Osteocyte (in vitro differentiated cells): ENCODE results near the gene SLC47A1. TPM values are rescaled to one million over a fixed set of nuclear protein-coding genes. Genes with fewer than 3 reads are reported as not detected.

Source experiments
- DNase-seq: peaks from one replicate; pipeline ENCODE4 v3.0.0; 2021; ENCODE audit warnings: mixed read lengths; ENCODE audit not compliant: unreplicated experiment; ENCODE audit errors: extremely low spot score
- H3K27ac Mint-ChIP-seq: one replicate; pipeline ENCODE4 v1.8.0; 2021; ENCODE audit warnings: mild to moderate bottlenecking, mixed read lengths; ENCODE audit not compliant: unreplicated experiment
- H3K27me3 Mint-ChIP-seq: one replicate; pipeline ENCODE4 v1.8.0; 2021; ENCODE audit warnings: mixed read lengths; ENCODE audit not compliant: unreplicated experiment
- H3K36me3 Mint-ChIP-seq: one replicate; pipeline ENCODE4 v1.8.0; 2021; ENCODE audit warnings: mixed read lengths; ENCODE audit not compliant: unreplicated experiment
- H3K4me1 Mint-ChIP-seq: one replicate; pipeline ENCODE4 v1.8.0; 2021; ENCODE audit warnings: mixed read lengths; ENCODE audit not compliant: unreplicated experiment
- H3K4me3 Mint-ChIP-seq: one replicate; pipeline ENCODE4 v1.8.0; 2021; ENCODE audit warnings: mild to moderate bottlenecking, moderate library complexity, mixed read lengths; ENCODE audit not compliant: unreplicated experiment
- H3K9me3 Mint-ChIP-seq: one replicate; pipeline ENCODE4 v1.8.0; 2021; ENCODE audit warnings: mixed read lengths; ENCODE audit not compliant: unreplicated experiment
- CTCF ChIP-seq: fragments of 200-600 bp; sonication (generic); IDR thresholded peaks from 2 replicates; pipeline ENCODE4 v1.5.0; 2021; ENCODE audit warnings: antibody characterized with exemption, mild to moderate bottlenecking, moderate library complexity
- total RNA-seq: library from RNA; stranded (reverse); gene quantifications from 2 replicates; pipeline ENCODE4 v1.2.1, GENCODE V29; 2021

The SLC47A1 gene
- total RNA-seq, 1 donor from 2014 or later: 2.4 TPM

- Mint-ChIP-seq H3K4me3 (no peak overlapping the region), H3K27me3 (peaks cover 8% of the 10 kb centered on the region), H3K36me3 (no peaks in the 10 kb centered on the region)
Observed at GRCh38 chr17:19561697-19562318, 28.2 kb downstream of the SLC47A1 start.

GRCh38 chr17:19565817-19566575, 32.3 kb downstream of the SLC47A1 start:
- Mint-ChIP-seq H3K4me3 (no peak overlapping the region), H3K36me3 (no peaks in the 10 kb centered on the region), H3K9me3 (no peaks in the 10 kb centered on the region), H3K27ac (no peak overlapping the region), H3K27me3 (peaks cover 10% of the 10 kb centered on the region), H3K4me1 (no peaks in the 10 kb centered on the region)
- no peak for TF ChIP-seq CTCF
- no peak for DNase-seq

More at GRCh38 chr17:19561697-19562318, 28.2 kb downstream of the SLC47A1 start:
- TF ChIP-seq CTCF: no peak
- DNase-seq: no peak
- Mint-ChIP-seq H3K4me1 (no peaks in the 10 kb centered on the region), H3K9me3 (peaks cover 6% of the 10 kb centered on the region), H3K27ac (no peak overlapping the region)

- no peaks in the 10 kb centered on the region for H3K9me3 Mint-ChIP-seq
- DNase-seq: no peak
- no peaks in the 10 kb centered on the region for H3K4me1 Mint-ChIP-seq
Observed at GRCh38 chr17:19567216-19568015, 33.8 kb downstream of the SLC47A1 start.

GRCh38 chr17:19568016-19568350, 34.3 kb downstream of the SLC47A1 start:
- TF ChIP-seq CTCF: no peak

More at GRCh38 chr17:19567216-19568015, 33.8 kb downstream of the SLC47A1 start:
- Mint-ChIP-seq H3K36me3 (no peaks in the 10 kb centered on the region), H3K4me3 (no peak overlapping the region), H3K27me3 (peaks cover 13% of the 10 kb centered on the region), H3K27ac (no peak overlapping the region)
- TF ChIP-seq CTCF: no peak

More at GRCh38 chr17:19568016-19568350, 34.3 kb downstream of the SLC47A1 start:
- no peak for DNase-seq
- no peak overlapping the region for H3K27ac Mint-ChIP-seq
- no peaks in the 10 kb centered on the region for H3K9me3 Mint-ChIP-seq
- no peak overlapping the region for H3K4me3 Mint-ChIP-seq
- no peaks in the 10 kb centered on the region for H3K36me3 Mint-ChIP-seq
- no peaks in the 10 kb centered on the region for H3K4me1 Mint-ChIP-seq
- H3K27me3 Mint-ChIP-seq: peaks cover 18% of the 10 kb centered on the region
